HepG2 (cell line): ENCODE results near the gene OVCA2. TPM values are rescaled to one million over a fixed set of nuclear protein-coding genes. Genes with fewer than 3 reads are reported as not detected.

ENCODE experiments used
- ATAC-seq: fragments of 200-7000 bp; cut with Tn5 transposase; 3 replicates; pipeline ENCODE4 v1.9.1; 2020; ENCODE audit warnings: mild to moderate bottlenecking, moderate library complexity
- BruUV-seq: library from RNA; stranded (reverse); fragments of 400-500 nt; replicated peaks from 2 replicates; lab custom pipeline; 2021; lab: Mats Ljungman, UMichigan
- CTCF ChIA-PET: fragments of 300-600 bp; formaldehyde crosslinking; extraction: SDS; loops from one replicate; lab custom pipeline; 2021; ENCODE audit warnings: low total read pairs, inconsistent platforms, low intra/inter-chr PET ratio; lab: Yijun Ruan, JAX
- POLR2A ChIA-PET: fragments of 350-600 bp; sonication (Branson Sonifier 250); formaldehyde crosslinking; loops from one replicate; lab custom pipeline; 2020; ENCODE audit warnings: antibody characterized with exemption, inconsistent platforms; lab: Yijun Ruan, JAX
- DNase-seq: peaks from one replicate; pipeline ENCODE4 v3.0.0-alpha.2; 2015; ENCODE audit warnings: low spot score
- FAIRE-seq: peaks from 3 replicates; lab custom pipeline; 2011; peaks lifted over from hg19 to GRCh38; lab: Jason Lieb, UNC
- H2AFZ ChIP-seq: one replicate; pipeline ENCODE4 v1.6.1; 2011; ENCODE audit warnings: low read length, inconsistent platforms
- H3K27ac ChIP-seq: fragments of 300-600 bp; 3 replicates; pipeline ENCODE4 v1.8.0; 2011; ENCODE audit warnings: mixed run types, mild to moderate bottlenecking, mixed read lengths, low read length, inconsistent platforms; ENCODE audit not compliant: insufficient read depth; ENCODE audit errors: extremely low read length
- H3K27me3 ChIP-seq, 2 experiments: fragments of 200-600 bp in 1 of 2; 2 replicates in 1 of 2; 3 replicates in 1 of 2; pipeline versions ENCODE4 v1.6.0 to v1.8.0; 2011; ENCODE audit warnings: low read length in 2 of 2, mild to moderate bottlenecking in 2 of 2, moderate library complexity in 2 of 2, inconsistent platforms in 1 of 2; ENCODE audit not compliant: insufficient read depth in 2 of 2, control insufficient read depth in 1 of 2
- H3K36me3 ChIP-seq, 2 experiments: fragments of 200-600 bp in 1 of 2; replicated peaks in 1 of 2; 2 replicates in 1 of 2; 3 replicates in 1 of 2; pipeline versions ENCODE4 v1.5.1 to v1.8.0; 2011; ENCODE audit warnings: low read length in 2 of 2, inconsistent platforms in 1 of 2; ENCODE audit not compliant: insufficient read depth in 2 of 2, control insufficient read depth in 1 of 2
- H3K4me1 ChIP-seq: 2 replicates; pipeline ENCODE4 v1.5.1; 2012; ENCODE audit warnings: low read length, inconsistent platforms; ENCODE audit not compliant: insufficient read depth
- H3K4me2 ChIP-seq: 2 replicates; pipeline ENCODE4 v1.6.0; 2011; ENCODE audit warnings: low read depth, low read length, inconsistent platforms
- H3K4me3 ChIP-seq, 3 experiments: fragments of 200-600 bp in 1 of 3; sonication (generic), shearing (Covaris generic) in 1 of 3; replicated peaks in 1 of 3; 2 replicates each; pipeline ENCODE4 v1.5.1; 2011 to 2016; ENCODE audit warnings: low read length in 3 of 3, inconsistent platforms in 2 of 3, low read depth in 2 of 3, mild to moderate bottlenecking in 2 of 3, control low read depth in 1 of 3, mixed read lengths in 1 of 3; ENCODE audit not compliant: insufficient read depth in 1 of 3
- H3K79me2 ChIP-seq: one replicate; pipeline ENCODE4 v1.6.1; 2011; ENCODE audit warnings: low read length, inconsistent platforms; ENCODE audit not compliant: insufficient read depth
- H3K9ac ChIP-seq: 2 replicates; pipeline ENCODE4 v1.6.0; 2011; ENCODE audit warnings: mild to moderate bottlenecking, low read depth, low read length, inconsistent platforms; ENCODE audit not compliant: insufficient read depth
- H3K9me3 ChIP-seq: 2 replicates; pipeline ENCODE4 v1.5.1; 2012; ENCODE audit warnings: mild to moderate bottlenecking, low read length
- H4K20me1 ChIP-seq: 2 replicates; pipeline ENCODE4 v1.6.0; 2011; ENCODE audit warnings: inconsistent platforms, mild to moderate bottlenecking, low read length, moderate library complexity; ENCODE audit not compliant: insufficient read depth
- ETS1 ChIP-seq: sonication (generic); formaldehyde crosslinking; IDR thresholded peaks from 2 replicates; pipeline ENCODE4 v1.4.0; 2020; ENCODE audit warnings: missing genetic modification reagents
- HNF4G ChIP-seq, 2 experiments: sonication (generic) in 1 of 2; formaldehyde crosslinking in 1 of 2; IDR thresholded peaks; 2 replicates each; pipeline versions ENCODE4 v1.4.0 to v1.6.1; 2011 to 2020; ENCODE audit warnings: borderline replicate concordance in 2 of 2, low read depth in 2 of 2, mild to moderate bottlenecking in 2 of 2, low read length in 1 of 2, missing genetic modification reagents in 1 of 2, moderate library complexity in 1 of 2
- MBD4 ChIP-seq: IDR thresholded peaks from 2 replicates; pipeline ENCODE4 v1.6.1; 2012; ENCODE audit warnings: low read length, inconsistent platforms, borderline replicate concordance
- RELA ChIP-seq: sonication (generic); formaldehyde crosslinking; IDR thresholded peaks from 2 replicates; pipeline ENCODE4 v1.4.0; 2020; ENCODE audit warnings: missing genetic modification reagents
- SOX5 ChIP-seq: IDR thresholded peaks from 2 replicates; pipeline ENCODE4 v1.6.1; 2016; ENCODE audit warnings: borderline replicate concordance
- THAP11 ChIP-seq: IDR thresholded peaks from 2 replicates; pipeline ENCODE4 v1.6.1; 2016; ENCODE audit warnings: missing biosample characterization, missing genetic modification reagents
- ZBTB46 ChIP-seq: sonication (generic); formaldehyde crosslinking; IDR thresholded peaks from 2 replicates; pipeline ENCODE4 v1.4.0; 2020; ENCODE audit warnings: mild to moderate bottlenecking, missing genetic modification reagents, borderline replicate concordance
- ZFP41 ChIP-seq: sonication (generic); formaldehyde crosslinking; IDR thresholded peaks from 2 replicates; pipeline ENCODE4 v1.4.0; 2020; ENCODE audit warnings: mild to moderate bottlenecking, missing genetic modification reagents, borderline replicate concordance
- ZKSCAN5 ChIP-seq: sonication (generic); formaldehyde crosslinking; IDR thresholded peaks from 2 replicates; pipeline ENCODE4 v1.5.1; 2020; ENCODE audit warnings: mild to moderate bottlenecking, missing genetic modification reagents
- ZNF597 ChIP-seq: sonication (generic); formaldehyde crosslinking; IDR thresholded peaks from 2 replicates; pipeline ENCODE4 v1.5.0; 2020; ENCODE audit warnings: missing genetic modification reagents
- ZNF781 ChIP-seq: sonication (generic); formaldehyde crosslinking; IDR thresholded peaks from 2 replicates; pipeline ENCODE4 v1.5.1; 2020; ENCODE audit warnings: borderline replicate concordance, mild to moderate bottlenecking, missing genetic modification reagents; ENCODE audit errors: not compliant biosample characterization
- WGBS: methylation state at CpG from one replicate; pipeline ENCODE4 v1.1.6; 2017; ENCODE audit warnings: low lambda C conversion rate; 5-methylcytosine and 5-hydroxymethylcytosine counted together
- in situ Hi-C: cut with HindIII; loops from 2 replicates; pipeline ENCODE4 v1.10.0; 2017; ENCODE audit warnings: low pct_unique_long_range_greater_than_20kb; ENCODE audit not compliant: extremely low pct_ligation_motif_present
- intact Hi-C: fragments of 100-400 bp; cut with micrococcal nuclease; formaldehyde crosslinking; loops from one replicate; pipeline ENCODE4 v1.10.0; 2022; ENCODE audit not compliant: unreplicated experiment
- polyA plus RNA-seq, 8 experiments: library from polyadenylated mRNA; depleted of rRNA in 3 of 8; stranded (reverse) in 7 of 8; unstranded in 1 of 8; fragments of >200 nt; fragmentation: Illumina TruSeq in 4 of 8; extraction: Trizol in 4 of 8; gene quantifications; 2 replicates each; pipeline versions ENCODE4 v1.2.1 to v1.2.3, GENCODE V29; 2011 to 2016; ENCODE audit warnings: low read depth in 4 of 8, missing spikeins in 1 of 8, mixed read lengths in 1 of 8; ENCODE audit not compliant: insufficient read depth in 1 of 8
- total RNA-seq, 5 experiments: library from RNA; depleted of rRNA; stranded (reverse); fragments of >200 nt; fragmentation: Illumina TruSeq; extraction: Trizol; gene quantifications; 2 replicates each; pipeline ENCODE4 v1.2.3, GENCODE V29; 2016; ENCODE audit warnings: low read depth in 1 of 5

Gene OVCA2
- total and polyA plus RNA-seq, 2 of the 13 experiments (the other 11 are each of a cell fraction or from before 2014, with no cell fraction given): 23.7 to 28.2 TPM

- TF ChIP-seq THAP11 (CRISPR knock-in tag) (no peak), ZNF781 (CRISPR knock-in tag) (no peak), ZKSCAN5 (CRISPR knock-in tag) (no peak), ZNF597 (no peak)
These were observed 29.8 kb downstream of the OVCA2 start (continued) for GRCh38 chr17:2071455-2072281.

- Histone ChIP-seq H3K4me2 (no peak overlapping the region), H3K27me3 (no peaks in the 10 kb centered on the region), H3K4me3 (no peak overlapping the region), H3K27ac (no peak overlapping the region), H2AFZ (no peak overlapping the region), H3K36me3 (peaks cover 14 to 31% of the 10 kb centered on the region in 2 experiments; a peak in 4 of 5 replicates), H3K79me2 (no peaks in the 10 kb centered on the region), H3K9me3 (no peaks in the 10 kb centered on the region), H4K20me1 (no peaks in the 10 kb centered on the region), H3K4me1 (no peaks in the 10 kb centered on the region), H3K9ac (no peak overlapping the region)
- intact Hi-C loops (no loop called here), in situ Hi-C loops (no loop called here)
- ChIA-PET POLR2A (no interaction called here), CTCF (no interaction called here)
- ATAC-seq: no peak
- 100% methylated on average over 8 of the region's 10 CpGs for WGBS
- no peak for DNase-seq
- no TSS peak for BruUV-seq
- no peak for FAIRE-seq
- TF ChIP-seq RELA (CRISPR knock-in tag) (no peak), SOX5 (no peak), ZBTB46 (CRISPR knock-in tag) (no peak), MBD4 (no peak), ETS1 (CRISPR knock-in tag) (no peak), HNF4G (IDR thresholded peaks at IDR 0.05; ENCODE audit: borderline replicate concordance, low read depth, low read length) (no peak), HNF4G (CRISPR knock-in tag; IDR thresholded peaks at IDR 0.05; ENCODE audit: borderline replicate concordance, low read depth) (no peak), ZFP41 (CRISPR knock-in tag) (no peak)
These were observed 33.1 kb downstream of the OVCA2 start for GRCh38 chr17:2074919-2075318.
